SU-DHL-6 (cell line): ENCODE results near the gene NEURL1B.

ENCODE experiments used
- H2AFZ ChIP-seq: fragments of 200-600 bp; sonication (generic); 2 replicates; pipeline ENCODE4 v1.6.1; 2014; ENCODE audit warnings: low read depth, mild to moderate bottlenecking, moderate library complexity, mixed read lengths, antibody characterized with exemption, low read length; ENCODE audit not compliant: severe bottlenecking
- H3F3A ChIP-seq: fragments of 200-600 bp; shearing (Covaris generic); 2 replicates; pipeline ENCODE4 v1.6.0; 2016; ENCODE audit warnings: antibody characterized with exemption, mild to moderate bottlenecking; ENCODE audit not compliant: insufficient read depth
- H3K27ac ChIP-seq: fragments of 200-600 bp; sonication (generic); 2 replicates; pipeline ENCODE4 v1.5.1; 2016; ENCODE audit warnings: low read depth, mild to moderate bottlenecking, low read length, moderate library complexity, mixed read lengths
- H3K27me3 ChIP-seq: fragments of 200-600 bp; sonication (generic), shearing (Covaris generic); 2 replicates; pipeline ENCODE4 v1.6.0; 2014; ENCODE audit warnings: mild to moderate bottlenecking, low read length
- H3K36me3 ChIP-seq: fragments of 200-600 bp; sonication (generic); 2 replicates; pipeline ENCODE4 v1.6.1; 2014; ENCODE audit warnings: mild to moderate bottlenecking, low read length, mixed read lengths
- H3K4me2 ChIP-seq: fragments of 300-600, 200-600 bp; shearing (Covaris generic), sonication (generic); 2 replicates; pipeline ENCODE4 v1.6.0; 2014; ENCODE audit warnings: low read length, low read depth, mild to moderate bottlenecking; ENCODE audit not compliant: poor library complexity, severe bottlenecking
- H3K4me3 ChIP-seq: fragments of 200-600 bp; sonication (generic); 2 replicates; pipeline ENCODE4 v1.5.1; 2014; ENCODE audit warnings: antibody characterized with exemption, low read length, mild to moderate bottlenecking, mixed read lengths; ENCODE audit not compliant: insufficient read depth, poor library complexity, severe bottlenecking
- H3K79me2 ChIP-seq: fragments of 200-600 bp; sonication (generic); 2 replicates; pipeline ENCODE4 v1.6.1; 2014; ENCODE audit warnings: mild to moderate bottlenecking, low read length, moderate library complexity; ENCODE audit not compliant: insufficient read depth
- H3K9ac ChIP-seq: fragments of 200-600 bp; sonication (generic); 2 replicates; pipeline ENCODE4 v1.7.0; 2014; ENCODE audit warnings: mild to moderate bottlenecking, low read length
- H3K9me2 ChIP-seq: fragments of 200-600 bp; sonication (generic); replicated peaks from 2 replicates; pipeline ENCODE4 v1.6.1; 2014; ENCODE audit warnings: low read length; ENCODE audit not compliant: insufficient read depth
- H3K9me3 ChIP-seq: fragments of 200-600 bp; sonication (generic); 2 replicates; pipeline ENCODE4 v1.6.1; 2014; ENCODE audit warnings: low read length, mixed read lengths; ENCODE audit not compliant: insufficient read depth
- H4K20me1 ChIP-seq: fragments of 200-600 bp; sonication (generic); 2 replicates; pipeline ENCODE4 v1.6.1; 2014; ENCODE audit warnings: low read depth, mild to moderate bottlenecking, antibody characterized with exemption, low read length, moderate library complexity, mixed read lengths
- CTCF ChIP-seq: fragments of 200-600 bp; sonication (generic); IDR thresholded peaks from one replicate; pipeline ENCODE4 v1.5.1; 2017; ENCODE audit warnings: antibody characterized with exemption, mild to moderate bottlenecking, low read length, moderate library complexity; ENCODE audit not compliant: insufficient read depth, poor library complexity, severe bottlenecking
- EZH2phosphoT487 ChIP-seq: fragments of 200-600 bp; sonication (generic), shearing (Covaris generic); conservative IDR thresholded peaks from 2 replicates; pipeline ENCODE4 v1.6.1; 2018; ENCODE audit warnings: mild to moderate bottlenecking, antibody characterized with exemption, low read length, moderate library complexity, mixed read lengths

NEURL1B gene

DNA sequence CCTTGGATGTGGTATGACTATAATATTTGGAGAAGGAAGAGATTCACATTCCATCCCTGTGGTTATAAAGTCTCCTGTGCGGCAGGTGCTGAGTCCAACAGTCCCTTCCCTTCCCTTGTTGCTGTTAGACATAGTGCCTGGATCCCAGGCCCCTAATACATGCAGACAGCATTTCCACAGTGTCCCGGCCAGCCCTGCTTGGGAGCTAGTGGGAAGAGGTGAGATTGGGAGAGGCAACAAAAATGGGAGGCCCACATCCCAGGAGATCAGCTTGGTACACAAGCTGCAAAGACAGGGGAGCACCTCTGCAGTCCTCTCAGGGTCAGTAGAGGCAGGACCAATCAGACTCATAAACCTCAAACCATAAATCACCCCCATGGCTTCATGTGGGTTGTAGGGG, 3.3 kb upstream of the NEURL1B start:
- Histone ChIP-seq H3K36me3 (no peaks in the 10 kb centered on the region), H3K9me2 (no peaks in the 10 kb centered on the region), H3F3A (no peaks in the 10 kb centered on the region), H3K4me3 (no peak overlapping the region), H3K79me2 (no peaks in the 10 kb centered on the region), H3K9me3 (no peaks in the 10 kb centered on the region), H3K9ac (no peak overlapping the region), H4K20me1 (no peaks in the 10 kb centered on the region), H2AFZ (no peak overlapping the region), H3K27ac (no peak overlapping the region), H3K4me2 (no peak overlapping the region), H3K27me3 (0 out of 2 replicates have a peak, but pooled peaks cover 8% of the 10 kb centered on the region)
- TF ChIP-seq EZH2phosphoT487 (no peak), CTCF (no peak)

DNA sequence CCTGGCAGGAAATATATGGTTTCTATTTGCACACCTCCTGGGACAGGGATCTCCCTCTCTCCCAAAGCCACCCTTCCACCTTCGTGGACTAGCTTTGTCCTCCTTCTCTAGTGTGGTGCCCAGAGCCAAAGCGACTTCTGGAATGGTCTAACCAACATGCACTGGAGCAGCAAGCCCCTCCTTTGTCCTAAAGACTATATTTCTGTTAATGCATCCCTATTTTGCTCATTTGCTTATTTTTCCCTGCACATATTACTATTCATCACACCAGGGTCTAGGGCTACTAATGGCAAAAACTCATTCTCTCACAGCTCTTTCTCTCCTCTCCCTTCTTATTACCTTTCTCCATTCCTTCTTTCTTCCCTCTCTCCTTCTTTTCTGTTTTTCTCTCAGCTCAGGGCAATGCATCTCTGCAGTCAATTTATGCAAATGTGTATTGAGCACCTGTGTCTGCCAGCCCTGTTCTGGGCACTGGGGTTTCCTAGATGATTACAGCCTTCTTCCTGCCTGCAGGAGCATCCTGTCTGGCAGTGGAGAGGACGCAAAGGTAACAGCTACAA, 2.8 kb upstream of the NEURL1B start:
- Histone ChIP-seq H2AFZ (no peak overlapping the region), H3K4me3 (no peak overlapping the region), H3K9me3 (no peaks in the 10 kb centered on the region), H3K4me2 (no peak overlapping the region), H4K20me1 (no peaks in the 10 kb centered on the region), H3K9ac (no peak overlapping the region), H3K9me2 (no peaks in the 10 kb centered on the region), H3K79me2 (no peaks in the 10 kb centered on the region), H3K27ac (no peak overlapping the region), H3K36me3 (no peaks in the 10 kb centered on the region), H3K27me3 (0 out of 2 replicates have a peak, but pooled peaks cover 8% of the 10 kb centered on the region), H3F3A (no peaks in the 10 kb centered on the region)
- TF ChIP-seq EZH2phosphoT487 (no peak), CTCF (no peak)

- no peaks in the 10 kb centered on the region for H3K9me2 ChIP-seq
- no peak overlapping the region for H3K9ac ChIP-seq
- H3K27me3 ChIP-seq = 0 out of 2 replicates have a peak, but pooled peaks cover 3% of the 10 kb centered on the region
- H3K36me3 ChIP-seq = no peaks in the 10 kb centered on the region
- no peak overlapping the region for H3K4me3 ChIP-seq
- no peaks in the 10 kb centered on the region for H3F3A ChIP-seq
- H2AFZ ChIP-seq = no peak overlapping the region
- no peaks in the 10 kb centered on the region for H3K79me2 ChIP-seq
- H3K27ac ChIP-seq = no peak overlapping the region
- H4K20me1 ChIP-seq = no peaks in the 10 kb centered on the region
- no peaks in the 10 kb centered on the region for H3K9me3 ChIP-seq
- TF ChIP-seq EZH2phosphoT487 (no peak), CTCF (no peak)
- H3K4me2 ChIP-seq = peak overlapping the region; percentile 41
Observed at GRCh38 chr5:172640139-172640538, 924 bp upstream of the NEURL1B start.
